Right atrium auricular region (tissue), 2 donors: Measurements from ENCODE around the gene EEA1. TPM values are rescaled to one million over a fixed set of nuclear protein-coding genes. Genes with fewer than 3 reads are reported as not detected.

Experiments
- DNase-seq: peaks from one replicate; pipeline ENCODE4 v3.0.0-alpha.2; 2019; ENCODE audit warnings: low spot score
- H3K27ac ChIP-seq, 2 donors: fragments of 200-600 bp; sonication (generic); 1 replicate in 1 of 2; 2 replicates in 1 of 2; pipeline ENCODE4 v1.5.1; 2016 to 2019
- H3K27me3 ChIP-seq, 2 donors: fragments of 200-600 bp; sonication (generic); one replicate each; pipeline versions ENCODE4 v1.5.1 to v1.6.0; 2017 to 2019
- H3K36me3 ChIP-seq: fragments of 200-600 bp; sonication (generic); one replicate; pipeline ENCODE4 v1.5.1; 2016
- H3K4me1 ChIP-seq, 2 donors: fragments of 200-600 bp; sonication (generic); one replicate each; pipeline versions ENCODE4 v1.5.1 to v1.6.0; 2017 to 2019
- H3K4me3 ChIP-seq, 2 donors: fragments of 200-600 bp; sonication (generic); 1 replicate in 1 of 2; 2 replicates in 1 of 2; pipeline ENCODE4 v1.5.1; 2017 to 2019; ENCODE audit warnings: mild to moderate bottlenecking in 1 of 2, moderate library complexity in 1 of 2
- H3K9me3 ChIP-seq, 2 donors: fragments of 200-600 bp; sonication (generic); one replicate each; pipeline ENCODE4 v1.5.1; 2019
- total RNA-seq, 2 donors: library from RNA; depleted of rRNA; stranded (reverse); fragments of >200 nt; gene quantifications; one replicate each; pipeline ENCODE4 v1.1.0, GENCODE V29; 2016
- TF ChIP-seq, protein P1 (sequence below), 2 donors: fragments of 200-600 bp; sonication (generic); IDR thresholded peaks; one replicate each; pipeline ENCODE4 v1.5.1; 2019; ENCODE audit warnings: antibody characterized with exemption in 2 of 2

Gene EEA1
- total RNA-seq, 2 donors from 2014 or later: 15.3 to 16.2 TPM

- H3K4me1 ChIP-seq: no peaks in the 10 kb centered on the region
- TF ChIP-seq, protein P1, sequence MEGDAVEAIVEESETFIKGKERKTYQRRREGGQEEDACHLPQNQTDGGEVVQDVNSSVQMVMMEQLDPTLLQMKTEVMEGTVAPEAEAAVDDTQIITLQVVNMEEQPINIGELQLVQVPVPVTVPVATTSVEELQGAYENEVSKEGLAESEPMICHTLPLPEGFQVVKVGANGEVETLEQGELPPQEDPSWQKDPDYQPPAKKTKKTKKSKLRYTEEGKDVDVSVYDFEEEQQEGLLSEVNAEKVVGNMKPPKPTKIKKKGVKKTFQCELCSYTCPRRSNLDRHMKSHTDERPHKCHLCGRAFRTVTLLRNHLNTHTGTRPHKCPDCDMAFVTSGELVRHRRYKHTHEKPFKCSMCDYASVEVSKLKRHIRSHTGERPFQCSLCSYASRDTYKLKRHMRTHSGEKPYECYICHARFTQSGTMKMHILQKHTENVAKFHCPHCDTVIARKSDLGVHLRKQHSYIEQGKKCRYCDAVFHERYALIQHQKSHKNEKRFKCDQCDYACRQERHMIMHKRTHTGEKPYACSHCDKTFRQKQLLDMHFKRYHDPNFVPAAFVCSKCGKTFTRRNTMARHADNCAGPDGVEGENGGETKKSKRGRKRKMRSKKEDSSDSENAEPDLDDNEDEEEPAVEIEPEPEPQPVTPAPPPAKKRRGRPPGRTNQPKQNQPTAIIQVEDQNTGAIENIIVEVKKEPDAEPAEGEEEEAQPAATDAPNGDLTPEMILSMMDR (IDR thresholded peaks at IDR 0.05): no peak
- no peak overlapping the region for H3K27ac ChIP-seq
- H3K36me3 ChIP-seq: peaks cover 13% of the 10 kb centered on the region
- no peak for DNase-seq
- H3K27me3 ChIP-seq: no peaks in the 10 kb centered on the region
- H3K4me3 ChIP-seq: no peak overlapping the region
- H3K9me3 ChIP-seq: no peaks in the 10 kb centered on the region
Measured at GRCh38 chr12:92879698-92880322, 49.3 kb downstream of the EEA1 start.

DNA sequence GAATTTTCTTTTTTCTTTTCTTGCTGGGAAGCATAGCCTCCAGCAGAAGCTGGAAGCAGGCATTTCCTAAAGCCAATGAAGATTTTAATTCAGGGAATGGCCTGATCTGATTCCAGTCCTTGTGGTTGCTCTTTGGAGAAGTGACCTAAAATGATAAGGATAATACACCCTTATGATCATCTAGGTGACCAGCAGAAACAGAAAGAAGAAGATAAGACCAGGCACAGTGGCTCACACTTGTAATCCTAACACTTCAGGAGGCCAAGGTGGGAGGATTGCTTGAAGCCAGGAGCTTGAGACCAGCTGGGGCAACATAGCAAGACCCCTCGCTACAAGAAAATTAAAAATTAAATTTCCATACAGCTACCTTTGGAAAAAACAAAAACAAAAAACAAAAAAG is 51.2 kb downstream of the EEA1 start:
- no peak for DNase-seq
- Histone ChIP-seq H3K27me3 (no peaks in the 10 kb centered on the region), H3K27ac (no peak overlapping the region), H3K4me1 (no peaks in the 10 kb centered on the region), H3K4me3 (no peak overlapping the region), H3K9me3 (no peaks in the 10 kb centered on the region), H3K36me3 (peaks cover 7% of the 10 kb centered on the region)
- TF ChIP-seq, protein P1 (IDR thresholded peaks at IDR 0.05): no peak

GRCh38 chr12:92876496-92876895 is 52.6 kb downstream of the EEA1 start:
- Histone ChIP-seq H3K36me3 (peaks cover 5% of the 10 kb centered on the region), H3K27ac (no peak overlapping the region), H3K4me3 (no peak overlapping the region), H3K9me3 (no peaks in the 10 kb centered on the region), H3K27me3 (no peaks in the 10 kb centered on the region), H3K4me1 (no peaks in the 10 kb centered on the region)
- no peak for DNase-seq
- TF ChIP-seq, protein P1 (IDR thresholded peaks at IDR 0.05): no peak

DNA sequence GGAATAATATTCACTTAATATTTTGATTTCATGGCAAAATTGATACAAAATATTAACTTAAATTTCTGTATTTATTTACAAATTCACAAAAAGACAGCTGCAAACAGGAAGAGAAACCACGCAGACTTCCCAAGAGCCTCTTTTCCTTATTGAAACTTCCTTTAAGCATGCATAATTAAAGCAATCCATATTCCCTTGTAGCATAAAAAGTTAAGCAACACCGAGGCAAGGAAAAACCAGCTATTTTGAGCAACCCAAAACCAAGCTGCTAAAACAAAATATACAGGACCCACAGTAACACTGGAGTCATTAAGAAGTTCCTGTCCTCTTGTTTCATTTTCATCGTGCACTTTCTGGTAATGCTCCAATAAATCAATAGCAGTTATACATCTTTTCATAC is 58.0 kb downstream of the EEA1 start:
- H3K4me1 ChIP-seq: no peaks in the 10 kb centered on the region
- no peak overlapping the region for H3K4me3 ChIP-seq
- no peak overlapping the region for H3K27ac ChIP-seq

DNA sequence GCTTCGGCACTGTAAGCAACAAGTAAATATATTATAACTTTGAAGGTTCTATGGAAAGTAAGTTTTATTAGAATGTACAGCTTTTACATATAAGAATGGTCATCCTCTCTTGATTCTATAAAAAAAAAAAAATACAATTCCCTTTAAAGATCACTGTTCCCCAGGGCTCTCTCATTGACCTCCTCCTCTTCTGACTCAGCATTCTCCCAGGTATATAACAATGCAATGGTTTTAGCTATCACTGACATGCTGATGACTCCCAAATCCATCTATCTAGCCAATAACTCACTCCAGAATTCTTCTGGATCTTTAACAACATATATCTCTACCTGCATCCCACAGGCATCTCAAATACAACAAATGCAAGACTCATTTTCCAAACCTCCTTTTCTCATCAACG is 62.7 kb downstream of the EEA1 start:
- Histone ChIP-seq H3K4me3 (no peak overlapping the region), H3K4me1 (no peaks in the 10 kb centered on the region), H3K27me3 (no peaks in the 10 kb centered on the region), H3K27ac (no peak overlapping the region), H3K9me3 (no peaks in the 10 kb centered on the region), H3K36me3 (no peaks in the 10 kb centered on the region)
- no peak for DNase-seq
- TF ChIP-seq, protein P1 (IDR thresholded peaks at IDR 0.05): no peak

More for the DNA sequence above, 58.0 kb downstream of the EEA1 start:
- TF ChIP-seq, protein P1 (IDR thresholded peaks at IDR 0.05): no peak
- Histone ChIP-seq H3K36me3 (no peaks in the 10 kb centered on the region), H3K9me3 (no peaks in the 10 kb centered on the region), H3K27me3 (no peaks in the 10 kb centered on the region)
- no peak for DNase-seq

- no peak overlapping the region for H3K4me3 ChIP-seq
- no peaks in the 10 kb centered on the region for H3K9me3 ChIP-seq
- no peaks in the 10 kb centered on the region for H3K27me3 ChIP-seq
- TF ChIP-seq, protein P1 (IDR thresholded peaks at IDR 0.05): no peak
- H3K36me3 ChIP-seq: no peaks in the 10 kb centered on the region
- no peaks in the 10 kb centered on the region for H3K4me1 ChIP-seq
- no peak for DNase-seq
- no peak overlapping the region for H3K27ac ChIP-seq
Measured at GRCh38 chr12:92863251-92863650, 65.8 kb downstream of the EEA1 start.
